ENCODE data around the gene TRIM9. TPM values are rescaled to one million over a fixed set of nuclear protein-coding genes. Genes with fewer than 3 reads are reported as not detected.
A peak's percentile ranks its signal among the peaks of the same experiment; 100 is the strongest.

Gene TRIM9
- total RNA-seq, 1 donor from 2014 or later, result 19.7 TPM

GRCh38 chr14:51035611-51036192, 59.2 kb downstream of the TRIM9 start:
- Mint-ChIP-seq H3K9me3 (peaks cover 5% of the 10 kb centered on the region), H3K27me3 (ENCODE audit: low read depth) (no peaks in the 10 kb centered on the region), H3K36me3 (ENCODE audit: low read depth) (peaks cover 3% of the 10 kb centered on the region), H3K4me1 (peaks cover 10% of the 10 kb centered on the region), H3K4me3 (no peak overlapping the region), H3K27ac (ENCODE audit: unreplicated experiment) (peak overlapping the region; percentile 84)
- no peak for DNase-seq (ENCODE audit: low read depth, low spot score)
- no peak for TF ChIP-seq CTCF (conservative IDR thresholded peaks at IDR 0.05)

- no peak for DNase-seq (ENCODE audit: low read depth, low spot score)
- Mint-ChIP-seq H3K27ac (ENCODE audit: unreplicated experiment) (peak overlapping the region; percentile 70), H3K4me1 (peaks cover 49% of the 10 kb centered on the region), H3K4me3 (no peak overlapping the region), H3K36me3 (ENCODE audit: low read depth) (peaks cover 10% of the 10 kb centered on the region), H3K27me3 (ENCODE audit: low read depth) (no peaks in the 10 kb centered on the region), H3K9me3 (peaks cover 4% of the 10 kb centered on the region)
- no peak for TF ChIP-seq CTCF (conservative IDR thresholded peaks at IDR 0.05)
Observed at GRCh38 chr14:51028851-51029754, 65.8 kb downstream of the TRIM9 start.

DNA sequence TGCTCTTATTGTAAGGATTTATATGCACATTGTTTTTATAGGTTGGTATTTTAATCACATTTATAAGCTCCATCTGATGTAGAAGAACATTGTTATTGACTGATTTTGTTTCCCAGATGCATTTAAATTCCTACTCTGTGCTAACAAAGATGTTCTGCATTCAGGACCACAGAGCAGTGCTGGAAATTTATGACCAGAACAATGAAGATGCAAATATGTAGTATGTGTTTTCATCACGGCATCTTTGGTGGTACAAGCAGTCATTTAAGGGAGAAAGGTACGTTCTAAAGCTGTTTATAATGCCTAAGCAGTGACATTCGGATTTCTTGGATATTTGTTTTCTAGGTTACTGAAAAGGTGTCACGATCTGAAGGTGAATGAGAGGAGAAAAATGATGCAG, 66.5 kb downstream of the TRIM9 start:
- Mint-ChIP-seq H3K4me1 (peaks cover 55% of the 10 kb centered on the region), H3K27me3 (ENCODE audit: low read depth) (no peaks in the 10 kb centered on the region), H3K4me3 (no peak overlapping the region), H3K36me3 (ENCODE audit: low read depth) (peaks cover 10% of the 10 kb centered on the region), H3K27ac (ENCODE audit: unreplicated experiment) (no peak overlapping the region), H3K9me3 (peaks cover 4% of the 10 kb centered on the region)
- no peak for TF ChIP-seq CTCF (conservative IDR thresholded peaks at IDR 0.05)
- no peak for DNase-seq (ENCODE audit: low read depth, low spot score)

GRCh38 chr14:51024377-51024776, 70.5 kb downstream of the TRIM9 start:
- Mint-ChIP-seq H3K4me1 (peaks cover 77% of the 10 kb centered on the region), H3K27me3 (ENCODE audit: low read depth) (no peaks in the 10 kb centered on the region), H3K4me3 (peak overlapping the region; percentile 80), H3K9me3 (no peaks in the 10 kb centered on the region), H3K27ac (ENCODE audit: unreplicated experiment) (peak overlapping the region; percentile 94), H3K36me3 (ENCODE audit: low read depth) (peaks cover 7% of the 10 kb centered on the region)
- no peak for TF ChIP-seq CTCF (conservative IDR thresholded peaks at IDR 0.05)
- DNase-seq (ENCODE audit: low read depth, low spot score), result no peak

DNA sequence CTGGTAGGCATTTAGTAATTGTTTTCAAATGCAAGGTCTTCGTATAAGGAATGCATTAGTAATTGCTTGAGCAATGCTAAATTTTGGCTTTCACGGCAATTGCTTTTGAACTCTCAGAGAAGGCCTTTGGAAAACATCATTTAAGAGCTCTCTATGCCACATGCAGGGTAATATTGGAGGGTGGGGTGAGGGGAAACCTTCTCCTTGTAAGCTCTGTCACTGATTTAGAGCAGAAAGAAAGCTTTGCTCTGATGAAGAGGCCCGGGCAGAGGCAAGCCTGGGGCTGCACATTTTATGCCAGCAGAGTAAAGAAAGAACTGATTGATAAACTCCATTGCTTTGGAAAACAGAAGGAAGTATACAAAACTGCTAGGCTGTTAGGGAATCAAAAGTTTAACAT, 70.9 kb downstream of the TRIM9 start:
- Mint-ChIP-seq H3K27me3 (ENCODE audit: low read depth) (no peaks in the 10 kb centered on the region), H3K36me3 (ENCODE audit: low read depth) (peaks cover 7% of the 10 kb centered on the region), H3K27ac (ENCODE audit: unreplicated experiment) (peak overlapping the region; percentile 94), H3K4me3 (peak overlapping the region; percentile 80), H3K9me3 (no peaks in the 10 kb centered on the region), H3K4me1 (peaks cover 77% of the 10 kb centered on the region)
- TF ChIP-seq CTCF (conservative IDR thresholded peaks at IDR 0.05), result no peak
- no peak for DNase-seq (ENCODE audit: low read depth, low spot score)
